Adipocyte (in vitro differentiated cells): ENCODE measurements around the gene UBXN6.

Experiments
- DNase-seq: peaks from one replicate; pipeline ENCODE4 v3.0.0-alpha.2; 2015; ENCODE audit warnings: low read depth
- H3K27me3 ChIP-seq: replicated peaks from 2 replicates; pipeline ENCODE4 v1.7.0; 2013; ENCODE audit warnings: mild to moderate bottlenecking, low read length, moderate library complexity; ENCODE audit not compliant: control insufficient read depth, insufficient read depth
- H3K36me3 ChIP-seq: 2 replicates; pipeline ENCODE4 v1.7.0; 2013; ENCODE audit warnings: low read length, mild to moderate bottlenecking, moderate library complexity; ENCODE audit not compliant: control insufficient read depth, insufficient read depth, severe bottlenecking
- H3K4me1 ChIP-seq: 2 replicates; pipeline ENCODE4 v1.7.0; 2013; ENCODE audit warnings: mild to moderate bottlenecking, low read length, moderate library complexity; ENCODE audit not compliant: control insufficient read depth, insufficient read depth
- H3K4me3 ChIP-seq: 2 replicates; pipeline ENCODE4 v1.7.0; 2013; ENCODE audit warnings: mild to moderate bottlenecking, low read length, moderate library complexity
- H3K9ac ChIP-seq: 2 replicates; pipeline ENCODE4 v1.7.0; 2013; ENCODE audit warnings: mild to moderate bottlenecking, low read length, moderate library complexity
- H3K9me3 ChIP-seq: 2 replicates; pipeline ENCODE4 v1.7.0; 2013; ENCODE audit warnings: mild to moderate bottlenecking, low read length, moderate library complexity; ENCODE audit not compliant: control insufficient read depth

Gene UBXN6

GRCh38 chr19:4443966-4444764, 13.4 kb downstream of the UBXN6 start:
- H3K36me3 ChIP-seq, result peaks cover 48% of the 10 kb centered on the region
- peaks cover 12% of the 10 kb centered on the region for H3K4me1 ChIP-seq
- no peaks in the 10 kb centered on the region for H3K27me3 ChIP-seq
- H3K9me3 ChIP-seq, result no peaks in the 10 kb centered on the region
- H3K4me3 ChIP-seq, result no peak overlapping the region
- no peak overlapping the region for H3K9ac ChIP-seq
- no peak for DNase-seq

GRCh38 chr19:4443188-4443587, 14.4 kb downstream of the UBXN6 start:
- no peak overlapping the region for H3K9ac ChIP-seq
- no peaks in the 10 kb centered on the region for H3K9me3 ChIP-seq
- no peak for DNase-seq
- no peaks in the 10 kb centered on the region for H3K27me3 ChIP-seq
- peaks cover 38% of the 10 kb centered on the region for H3K36me3 ChIP-seq
- H3K4me3 ChIP-seq, result no peak overlapping the region
- H3K4me1 ChIP-seq, result peaks cover 12% of the 10 kb centered on the region

- DNase-seq, result no peak
- Histone ChIP-seq H3K9ac (no peak overlapping the region), H3K27me3 (no peaks in the 10 kb centered on the region), H3K36me3 (peaks cover 34% of the 10 kb centered on the region), H3K4me3 (no peak overlapping the region), H3K4me1 (peaks cover 12% of the 10 kb centered on the region), H3K9me3 (no peaks in the 10 kb centered on the region)
Observed at GRCh38 chr19:4442819-4443146, 14.8 kb downstream of the UBXN6 start.

- no peak overlapping the region for H3K9ac ChIP-seq
- no peaks in the 10 kb centered on the region for H3K9me3 ChIP-seq
- no peaks in the 10 kb centered on the region for H3K27me3 ChIP-seq
- H3K4me3 ChIP-seq, result no peak overlapping the region
- no peak for DNase-seq
- H3K4me1 ChIP-seq, result peaks cover 12% of the 10 kb centered on the region
- peaks cover 28% of the 10 kb centered on the region for H3K36me3 ChIP-seq
Observed at GRCh38 chr19:4441994-4442818, 15.4 kb downstream of the UBXN6 start.

- Histone ChIP-seq H3K27me3 (no peaks in the 10 kb centered on the region), H3K9me3 (no peaks in the 10 kb centered on the region), H3K36me3 (peaks cover 3% of the 10 kb centered on the region), H3K9ac (no peak overlapping the region), H3K4me1 (no peaks in the 10 kb centered on the region), H3K4me3 (no peak overlapping the region)
- no peak for DNase-seq
Observed at GRCh38 chr19:4439243-4439642, 18.4 kb downstream of the UBXN6 start.

GRCh38 chr19:4437103-4437502, 20.5 kb downstream of the UBXN6 start:
- no peak for DNase-seq
- Histone ChIP-seq H3K36me3 (peaks cover 14% of the 10 kb centered on the region), H3K4me1 (no peaks in the 10 kb centered on the region), H3K27me3 (no peaks in the 10 kb centered on the region), H3K4me3 (no peak overlapping the region), H3K9me3 (no peaks in the 10 kb centered on the region), H3K9ac (no peak overlapping the region)

GRCh38 chr19:4436231-4436630, 21.4 kb downstream of the UBXN6 start:
- H3K9me3 ChIP-seq, result no peaks in the 10 kb centered on the region
- no peaks in the 10 kb centered on the region for H3K27me3 ChIP-seq
- no peak overlapping the region for H3K4me3 ChIP-seq
- H3K36me3 ChIP-seq, result peaks cover 20% of the 10 kb centered on the region
- no peak overlapping the region for H3K9ac ChIP-seq
- H3K4me1 ChIP-seq, result no peaks in the 10 kb centered on the region
- no peak for DNase-seq

GRCh38 chr19:4434391-4434790, 23.2 kb downstream of the UBXN6 start:
- no peak overlapping the region for H3K4me3 ChIP-seq

GRCh38 chr19:4432918-4433506, 24.6 kb downstream of the UBXN6 start:
- Histone ChIP-seq H3K4me1 (no peaks in the 10 kb centered on the region), H3K9me3 (no peaks in the 10 kb centered on the region), H3K36me3 (peaks cover 29% of the 10 kb centered on the region), H3K9ac (no peak overlapping the region), H3K4me3 (no peak overlapping the region), H3K27me3 (no peaks in the 10 kb centered on the region)
- DNase-seq, result no peak

More at GRCh38 chr19:4434391-4434790, 23.2 kb downstream of the UBXN6 start:
- no peak for DNase-seq
- Histone ChIP-seq H3K9me3 (no peaks in the 10 kb centered on the region), H3K4me1 (no peaks in the 10 kb centered on the region), H3K9ac (no peak overlapping the region), H3K36me3 (peaks cover 28% of the 10 kb centered on the region), H3K27me3 (no peaks in the 10 kb centered on the region)

GRCh38 chr19:4431808-4432674, 25.6 kb downstream of the UBXN6 start:
- no peaks in the 10 kb centered on the region for H3K27me3 ChIP-seq
- H3K4me1 ChIP-seq, result no peaks in the 10 kb centered on the region
- DNase-seq, result no peak
- H3K36me3 ChIP-seq, result peaks cover 29% of the 10 kb centered on the region
- H3K4me3 ChIP-seq, result no peak overlapping the region
- H3K9ac ChIP-seq, result no peak overlapping the region
- no peaks in the 10 kb centered on the region for H3K9me3 ChIP-seq
